Transverse colon (tissue), 3 donors: ENCODE results near the gene CERS1.

Experiments
- EP300 ChIP-seq: sonication (generic); formaldehyde crosslinking; IDR thresholded peaks from one replicate; pipeline ENCODE4 v1.6.1; 2017; ENCODE audit warnings: antibody characterized with exemption, low read depth
- POLR2A ChIP-seq: fragments of 450-650 bp; IDR thresholded peaks from one replicate; pipeline ENCODE4 v1.6.1; 2016; ENCODE audit warnings: antibody characterized with exemption, mild to moderate bottlenecking, moderate library complexity
- TF ChIP-seq, protein P1 (sequence below), 5 experiments: fragments of 200-600 bp in 3 of 5; fragments of 450-650 bp in 2 of 5; sonication (generic) in 3 of 5; IDR thresholded peaks; 1 replicate in 2 of 5; 2 replicates in 3 of 5; pipeline ENCODE4 v1.5.1; 2016 to 2017; ENCODE audit warnings: antibody characterized with exemption in 5 of 5, inconsistent platforms in 3 of 5, mild to moderate bottlenecking in 2 of 5, moderate library complexity in 1 of 5

DNA sequence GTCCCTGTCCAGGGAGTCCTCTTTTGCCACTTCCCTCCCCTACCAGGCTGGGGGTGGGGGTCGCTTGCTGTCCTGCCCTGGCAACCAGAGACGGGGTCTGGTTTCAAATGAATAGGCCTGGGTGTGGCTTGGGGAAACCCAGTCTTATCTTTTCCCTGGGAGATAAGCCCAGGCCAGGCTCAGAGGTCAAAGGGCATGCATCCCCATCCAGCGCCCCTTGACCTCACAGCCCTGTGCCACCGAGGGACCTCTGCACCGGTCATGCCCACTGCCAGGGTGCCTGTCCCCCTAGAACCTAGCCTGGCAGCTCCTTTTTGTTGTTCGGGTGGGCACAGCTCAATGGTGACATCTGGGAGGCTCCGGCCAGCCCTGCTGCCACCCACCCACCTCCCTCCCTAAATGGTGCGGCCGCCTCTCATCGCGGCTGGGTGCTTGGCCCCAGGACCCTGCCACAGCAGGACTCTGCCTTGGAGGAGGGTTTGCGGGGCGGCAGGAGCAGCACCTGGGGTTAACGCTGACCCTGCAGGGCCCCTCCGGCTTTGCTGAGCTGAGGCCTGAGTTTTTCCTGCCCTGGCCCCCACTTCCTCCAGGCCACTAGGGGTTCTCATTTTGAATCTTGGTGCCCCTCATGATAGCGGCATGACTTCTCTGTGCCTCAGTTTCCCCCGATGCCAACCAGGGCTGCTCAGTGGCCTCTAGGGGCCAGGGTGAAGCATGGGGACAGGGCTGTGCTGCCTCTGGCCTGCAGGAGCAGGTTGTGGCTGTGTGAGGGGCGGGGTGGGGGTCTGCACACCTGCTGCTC, 2.9 kb upstream of the CERS1 start:
- TF ChIP-seq, protein P1, sequence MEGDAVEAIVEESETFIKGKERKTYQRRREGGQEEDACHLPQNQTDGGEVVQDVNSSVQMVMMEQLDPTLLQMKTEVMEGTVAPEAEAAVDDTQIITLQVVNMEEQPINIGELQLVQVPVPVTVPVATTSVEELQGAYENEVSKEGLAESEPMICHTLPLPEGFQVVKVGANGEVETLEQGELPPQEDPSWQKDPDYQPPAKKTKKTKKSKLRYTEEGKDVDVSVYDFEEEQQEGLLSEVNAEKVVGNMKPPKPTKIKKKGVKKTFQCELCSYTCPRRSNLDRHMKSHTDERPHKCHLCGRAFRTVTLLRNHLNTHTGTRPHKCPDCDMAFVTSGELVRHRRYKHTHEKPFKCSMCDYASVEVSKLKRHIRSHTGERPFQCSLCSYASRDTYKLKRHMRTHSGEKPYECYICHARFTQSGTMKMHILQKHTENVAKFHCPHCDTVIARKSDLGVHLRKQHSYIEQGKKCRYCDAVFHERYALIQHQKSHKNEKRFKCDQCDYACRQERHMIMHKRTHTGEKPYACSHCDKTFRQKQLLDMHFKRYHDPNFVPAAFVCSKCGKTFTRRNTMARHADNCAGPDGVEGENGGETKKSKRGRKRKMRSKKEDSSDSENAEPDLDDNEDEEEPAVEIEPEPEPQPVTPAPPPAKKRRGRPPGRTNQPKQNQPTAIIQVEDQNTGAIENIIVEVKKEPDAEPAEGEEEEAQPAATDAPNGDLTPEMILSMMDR (IDR thresholded peaks at IDR 0.05) = no peak
- TF ChIP-seq EP300 = no peak
- no peak for TF ChIP-seq POLR2A
